K562 (cell line): Measurements from ENCODE around the gene EYA3.

ENCODE experiments used
- EP300 ChIP-seq: IDR thresholded peaks from 2 replicates; pipeline ENCODE4 v1.6.1; 2012; ENCODE audit warnings: low read length, improper control_type of control experiment
- HNRNPUL1 ChIP-seq: fragments of 200-400 bp; formaldehyde crosslinking; IDR thresholded peaks from 2 replicates; pipeline ENCODE4 v1.6.1; 2017; ENCODE audit warnings: low read length
- JUN ChIP-seq, 2 experiments: sonication (generic) in 1 of 2; formaldehyde crosslinking in 1 of 2; IDR thresholded peaks; 2 replicates each; pipeline versions ENCODE4 v1.6.1 to v1.8.0; 2012 to 2022; ENCODE audit warnings: borderline replicate concordance in 2 of 2, mild to moderate bottlenecking in 2 of 2, improper control_type of control experiment in 1 of 2, low read depth in 1 of 2, low read length in 1 of 2, missing genetic modification reagents in 1 of 2
- MAFK ChIP-seq: IDR thresholded peaks from 2 replicates; pipeline ENCODE4 v1.6.1; 2011; ENCODE audit warnings: low read length, improper control_type of control experiment
- NCOA6 ChIP-seq: fragments of 450-650 bp; IDR thresholded peaks from 2 replicates; pipeline ENCODE4 v1.6.1; 2017; ENCODE audit warnings: mild to moderate bottlenecking
- PCBP2 ChIP-seq: fragments of 200-400 bp; formaldehyde crosslinking; IDR thresholded peaks from 2 replicates; pipeline ENCODE4 v1.6.1; 2018; ENCODE audit warnings: low read length, low read depth, mild to moderate bottlenecking, moderate library complexity; ENCODE audit not compliant: poor library complexity, severe bottlenecking
- POLR2AphosphoS5 ChIP-seq: IDR thresholded peaks from 2 replicates; pipeline ENCODE4 v1.6.1; 2011; ENCODE audit warnings: mild to moderate bottlenecking, low read depth, low read length, moderate library complexity; ENCODE audit not compliant: control insufficient read depth, insufficient read depth
- RFX5 ChIP-seq: IDR thresholded peaks from 2 replicates; pipeline ENCODE4 v1.6.1; 2011; ENCODE audit warnings: low read depth, mild to moderate bottlenecking, improper control_type of control experiment, low read length
- TCF7 ChIP-seq: sonication (generic); IDR thresholded peaks from 2 replicates; pipeline ENCODE4 v1.6.1; 2016; ENCODE audit warnings: antibody characterized with exemption, borderline replicate concordance
- TRIM24 ChIP-seq, 2 experiments: fragments of 450-650 bp; IDR thresholded peaks; 2 replicates each; pipeline ENCODE4 v1.6.1; 2016
- TF ChIP-seq, protein P1 (sequence below), 3 experiments: IDR thresholded peaks in 2 of 3; conservative IDR thresholded peaks in 1 of 3; 2 replicates each; pipeline ENCODE4 v1.5.1; 2011 to 2012; ENCODE audit warnings: low read length in 3 of 3, mild to moderate bottlenecking in 3 of 3, control low read depth in 2 of 3, improper control_type of control experiment in 1 of 3, inconsistent platforms in 1 of 3, low read depth in 1 of 3, mixed read lengths in 1 of 3, moderate library complexity in 1 of 3; ENCODE audit not compliant: insufficient read depth in 2 of 3
- TF ChIP-seq, protein P2 (sequence below), 2 experiments: fragments of 200-800 bp in 1 of 2; sonication (Bioruptor generic) in 1 of 2; sonication (generic) in 1 of 2; formaldehyde crosslinking in 1 of 2; IDR thresholded peaks in 1 of 2; conservative IDR thresholded peaks in 1 of 2; 2 replicates each; pipeline versions ENCODE4 v1.5.0 to v1.6.1; 2016 to 2020; ENCODE audit warnings: missing compliant biosample characterization in 1 of 2, missing genetic modification characterization in 1 of 2, missing genetic modification reagents in 1 of 2

DNA sequence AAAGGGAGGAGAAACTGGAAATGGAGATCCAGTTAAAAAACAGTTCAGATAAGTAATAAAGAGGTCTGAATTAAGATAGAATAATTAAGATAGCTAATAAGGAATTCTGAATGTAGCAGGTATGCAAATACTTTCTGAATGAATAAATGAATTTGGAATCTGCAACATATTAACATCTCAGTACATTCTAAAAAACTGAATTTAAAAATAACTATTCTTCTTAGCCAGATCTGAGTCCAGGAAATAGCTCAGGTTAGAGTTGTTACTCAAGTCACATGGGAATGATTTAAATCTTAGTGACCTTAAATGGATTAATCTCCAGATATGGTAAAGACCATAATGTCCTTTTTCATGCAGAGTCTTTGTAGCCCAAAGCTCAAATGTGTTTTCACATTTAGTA, 51.2 kb downstream of the EYA3 start:
- TF ChIP-seq, protein P1, sequence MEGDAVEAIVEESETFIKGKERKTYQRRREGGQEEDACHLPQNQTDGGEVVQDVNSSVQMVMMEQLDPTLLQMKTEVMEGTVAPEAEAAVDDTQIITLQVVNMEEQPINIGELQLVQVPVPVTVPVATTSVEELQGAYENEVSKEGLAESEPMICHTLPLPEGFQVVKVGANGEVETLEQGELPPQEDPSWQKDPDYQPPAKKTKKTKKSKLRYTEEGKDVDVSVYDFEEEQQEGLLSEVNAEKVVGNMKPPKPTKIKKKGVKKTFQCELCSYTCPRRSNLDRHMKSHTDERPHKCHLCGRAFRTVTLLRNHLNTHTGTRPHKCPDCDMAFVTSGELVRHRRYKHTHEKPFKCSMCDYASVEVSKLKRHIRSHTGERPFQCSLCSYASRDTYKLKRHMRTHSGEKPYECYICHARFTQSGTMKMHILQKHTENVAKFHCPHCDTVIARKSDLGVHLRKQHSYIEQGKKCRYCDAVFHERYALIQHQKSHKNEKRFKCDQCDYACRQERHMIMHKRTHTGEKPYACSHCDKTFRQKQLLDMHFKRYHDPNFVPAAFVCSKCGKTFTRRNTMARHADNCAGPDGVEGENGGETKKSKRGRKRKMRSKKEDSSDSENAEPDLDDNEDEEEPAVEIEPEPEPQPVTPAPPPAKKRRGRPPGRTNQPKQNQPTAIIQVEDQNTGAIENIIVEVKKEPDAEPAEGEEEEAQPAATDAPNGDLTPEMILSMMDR (IDR thresholded peaks at IDR 0.05 in 2 of 3, conservative IDR thresholded peaks at IDR 0.05 in 1 of 3; ENCODE audit: insufficient read depth in 2 of 3, low read depth in 1 of 3, low read length in 3 of 3), result no peak
- TF ChIP-seq JUN (IDR thresholded peaks at IDR 0.05; ENCODE audit: borderline replicate concordance, low read depth, low read length), result no peak
- TF ChIP-seq JUN (CRISPR knock-in tag; IDR thresholded peaks at IDR 0.05; ENCODE audit: borderline replicate concordance), result no peak
- TF ChIP-seq, protein P2, sequence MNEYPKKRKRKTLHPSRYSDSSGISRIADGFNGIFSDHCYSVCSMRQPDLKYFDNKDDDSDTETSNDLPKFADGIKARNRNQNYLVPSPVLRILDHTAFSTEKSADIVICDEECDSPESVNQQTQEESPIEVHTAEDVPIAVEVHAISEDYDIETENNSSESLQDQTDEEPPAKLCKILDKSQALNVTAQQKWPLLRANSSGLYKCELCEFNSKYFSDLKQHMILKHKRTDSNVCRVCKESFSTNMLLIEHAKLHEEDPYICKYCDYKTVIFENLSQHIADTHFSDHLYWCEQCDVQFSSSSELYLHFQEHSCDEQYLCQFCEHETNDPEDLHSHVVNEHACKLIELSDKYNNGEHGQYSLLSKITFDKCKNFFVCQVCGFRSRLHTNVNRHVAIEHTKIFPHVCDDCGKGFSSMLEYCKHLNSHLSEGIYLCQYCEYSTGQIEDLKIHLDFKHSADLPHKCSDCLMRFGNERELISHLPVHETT (CRISPR knock-in tag; conservative IDR thresholded peaks at IDR 0.05 in 1 of 2, IDR thresholded peaks at IDR 0.05 in 1 of 2), result no peak
- no peak for TF ChIP-seq MAFK
- no peak for TF ChIP-seq TCF7
- TF ChIP-seq EP300, result no peak
- no peak for TF ChIP-seq TRIM24 (IDR thresholded peaks at IDR 0.05)
- TF ChIP-seq NCOA6, result no peak
- no peak for TF ChIP-seq RFX5
- TF ChIP-seq POLR2AphosphoS5, result no peak
- no peak for TF ChIP-seq PCBP2
- no peak for TF ChIP-seq HNRNPUL1
